Activated T-helper 17 cell treated with anti-CD3 and anti-CD28 coated beads, Interleukin-2, amount 50 U/mL, for 72 hours (primary cell): ENCODE results near the gene RHOH. TPM values are rescaled to one million over a fixed set of nuclear protein-coding genes. Genes with fewer than 3 reads are reported as not detected.

ENCODE experiments used
- ATAC-seq: fragments of 150-1000 bp; cut with Tn5 transposase; replicated peaks from 2 replicates; pipeline ENCODE4 v1.10.0; 2021; ENCODE audit warnings: mild to moderate bottlenecking, moderate library complexity
- H3K27ac Mint-ChIP-seq: one replicate; pipeline ENCODE4 v1.8.0; 2022; ENCODE audit warnings: mixed read lengths
- H3K27me3 Mint-ChIP-seq: one replicate; pipeline ENCODE4 v1.8.0; 2022; ENCODE audit warnings: mixed read lengths
- H3K36me3 Mint-ChIP-seq: one replicate; pipeline ENCODE4 v1.8.0; 2022; ENCODE audit warnings: low read depth, mild to moderate bottlenecking, mixed read lengths
- H3K4me1 Mint-ChIP-seq: one replicate; pipeline ENCODE4 v1.8.0; 2022; ENCODE audit warnings: mixed read lengths
- H3K4me3 Mint-ChIP-seq: one replicate; pipeline ENCODE4 v1.8.0; 2022; ENCODE audit warnings: mild to moderate bottlenecking, mixed read lengths
- H3K9me3 Mint-ChIP-seq: one replicate; pipeline ENCODE4 v1.8.0; 2022; ENCODE audit warnings: mixed read lengths
- total RNA-seq, 2 donors: library from RNA; stranded (reverse); gene quantifications; one replicate each; pipeline ENCODE4 v1.2.3, GENCODE V29; 2022

Gene RHOH
- total RNA-seq, 2 donors from 2014 or later, result 107 to 117 TPM

GRCh38 chr4:40205259-40206198 is 8.7 kb downstream of the RHOH start:
- peaks cover 97% of the 10 kb centered on the region for H3K36me3 Mint-ChIP-seq
- peak overlapping the region; percentile 100 for H3K27ac Mint-ChIP-seq
- peak overlapping the region; percentile 99 for H3K4me3 Mint-ChIP-seq
- H3K4me1 Mint-ChIP-seq, result peaks cover 52% of the 10 kb centered on the region
- no peaks in the 10 kb centered on the region for H3K9me3 Mint-ChIP-seq
- no peaks in the 10 kb centered on the region for H3K27me3 Mint-ChIP-seq
- peak; percentile 69 for ATAC-seq

- H3K4me1 Mint-ChIP-seq, result peaks cover 54% of the 10 kb centered on the region
- peaks cover 97% of the 10 kb centered on the region for H3K36me3 Mint-ChIP-seq
- H3K27ac Mint-ChIP-seq, result peak overlapping the region; percentile 100
- H3K4me3 Mint-ChIP-seq, result peak overlapping the region; percentile 99
- no peaks in the 10 kb centered on the region for H3K9me3 Mint-ChIP-seq
- no peak for ATAC-seq
- no peaks in the 10 kb centered on the region for H3K27me3 Mint-ChIP-seq
Observed at GRCh38 chr4:40206426-40206825, 9.6 kb downstream of the RHOH start.

- Mint-ChIP-seq H3K4me1 (peaks cover 70% of the 10 kb centered on the region), H3K4me3 (peak overlapping the region; percentile 99), H3K27me3 (no peaks in the 10 kb centered on the region), H3K27ac (peak overlapping the region; percentile 96), H3K9me3 (no peaks in the 10 kb centered on the region), H3K36me3 (peaks cover 97% of the 10 kb centered on the region)
- ATAC-seq, result no peak
Observed at GRCh38 chr4:40209401-40209800, 12.6 kb downstream of the RHOH start.

- H3K36me3 Mint-ChIP-seq, result peaks cover 97% of the 10 kb centered on the region
- H3K9me3 Mint-ChIP-seq, result no peaks in the 10 kb centered on the region
- no peaks in the 10 kb centered on the region for H3K27me3 Mint-ChIP-seq
- H3K4me3 Mint-ChIP-seq, result peak overlapping the region; percentile 99
- peaks cover 69% of the 10 kb centered on the region for H3K4me1 Mint-ChIP-seq
- ATAC-seq, result no peak
- peak overlapping the region; percentile 96 for H3K27ac Mint-ChIP-seq
Observed at GRCh38 chr4:40210776-40211175, 13.9 kb downstream of the RHOH start.

- Mint-ChIP-seq H3K4me3 (peak overlapping the region; percentile 99), H3K27me3 (no peaks in the 10 kb centered on the region), H3K27ac (peak overlapping the region; percentile 96), H3K4me1 (peaks cover 65% of the 10 kb centered on the region), H3K36me3 (peaks cover 97% of the 10 kb centered on the region), H3K9me3 (no peaks in the 10 kb centered on the region)
- ATAC-seq, result no peak
Observed at GRCh38 chr4:40211224-40212185, 14.7 kb downstream of the RHOH start.

GRCh38 chr4:40212674-40213527 is 16.1 kb downstream of the RHOH start:
- peak overlapping the region; percentile 96 for H3K27ac Mint-ChIP-seq
- no peaks in the 10 kb centered on the region for H3K27me3 Mint-ChIP-seq
- ATAC-seq, result peak; percentile 34
- peak overlapping the region; percentile 99 for H3K4me3 Mint-ChIP-seq
- peaks cover 97% of the 10 kb centered on the region for H3K36me3 Mint-ChIP-seq
- H3K9me3 Mint-ChIP-seq, result no peaks in the 10 kb centered on the region
- H3K4me1 Mint-ChIP-seq, result peaks cover 74% of the 10 kb centered on the region

- peak; percentile 18 for ATAC-seq
- Mint-ChIP-seq H3K4me3 (peak overlapping the region; percentile 99), H3K36me3 (peaks cover 100% of the 10 kb centered on the region)
Observed at GRCh38 chr4:40214038-40214437, 17.2 kb downstream of the RHOH start.

GRCh38 chr4:40214661-40215418 is 18.0 kb downstream of the RHOH start:
- Mint-ChIP-seq H3K36me3 (peaks cover 100% of the 10 kb centered on the region), H3K4me3 (peak overlapping the region; percentile 99), H3K9me3 (no peaks in the 10 kb centered on the region), H3K27ac (peak overlapping the region; percentile 96), H3K4me1 (peaks cover 83% of the 10 kb centered on the region), H3K27me3 (no peaks in the 10 kb centered on the region)
- no peak for ATAC-seq

More at GRCh38 chr4:40214038-40214437, 17.2 kb downstream of the RHOH start:
- Mint-ChIP-seq H3K27me3 (no peaks in the 10 kb centered on the region), H3K9me3 (no peaks in the 10 kb centered on the region), H3K4me1 (peaks cover 78% of the 10 kb centered on the region), H3K27ac (peak overlapping the region; percentile 96)

- peak; percentile 44 for ATAC-seq
- no peaks in the 10 kb centered on the region for H3K9me3 Mint-ChIP-seq
- H3K27ac Mint-ChIP-seq, result peak overlapping the region; percentile 89
- peaks cover 80% of the 10 kb centered on the region for H3K4me1 Mint-ChIP-seq
- no peaks in the 10 kb centered on the region for H3K27me3 Mint-ChIP-seq
- H3K36me3 Mint-ChIP-seq, result peaks cover 100% of the 10 kb centered on the region
- peak overlapping the region; percentile 99 for H3K4me3 Mint-ChIP-seq
Observed at GRCh38 chr4:40216622-40217366, 20.0 kb downstream of the RHOH start.

GRCh38 chr4:40221744-40222143 is 24.9 kb downstream of the RHOH start:
- H3K36me3 Mint-ChIP-seq, result peaks cover 99% of the 10 kb centered on the region

GRCh38 chr4:40223343-40223742 is 26.5 kb downstream of the RHOH start:
- no peak for ATAC-seq
- H3K36me3 Mint-ChIP-seq, result peaks cover 99% of the 10 kb centered on the region
- H3K27ac Mint-ChIP-seq, result no peak overlapping the region
- peaks cover 61% of the 10 kb centered on the region for H3K4me1 Mint-ChIP-seq
- H3K27me3 Mint-ChIP-seq, result no peaks in the 10 kb centered on the region
- peak overlapping the region; percentile 99 for H3K4me3 Mint-ChIP-seq
- H3K9me3 Mint-ChIP-seq, result no peaks in the 10 kb centered on the region

More at GRCh38 chr4:40221744-40222143, 24.9 kb downstream of the RHOH start:
- H3K27ac Mint-ChIP-seq, result peak overlapping the region; percentile 23
- H3K27me3 Mint-ChIP-seq, result no peaks in the 10 kb centered on the region
- H3K9me3 Mint-ChIP-seq, result no peaks in the 10 kb centered on the region
- peaks cover 68% of the 10 kb centered on the region for H3K4me1 Mint-ChIP-seq
- peak overlapping the region; percentile 99 for H3K4me3 Mint-ChIP-seq
- ATAC-seq, result no peak

- no peak for ATAC-seq
- H3K9me3 Mint-ChIP-seq, result no peaks in the 10 kb centered on the region
- H3K27me3 Mint-ChIP-seq, result no peaks in the 10 kb centered on the region
- H3K4me3 Mint-ChIP-seq, result peak overlapping the region; percentile 80
- H3K27ac Mint-ChIP-seq, result peak overlapping the region; percentile 53
- peaks cover 64% of the 10 kb centered on the region for H3K4me1 Mint-ChIP-seq
- H3K36me3 Mint-ChIP-seq, result peaks cover 99% of the 10 kb centered on the region
Observed at GRCh38 chr4:40224432-40224831, 27.6 kb downstream of the RHOH start.
